ENCODE data around the gene TMEM9.

DNA sequence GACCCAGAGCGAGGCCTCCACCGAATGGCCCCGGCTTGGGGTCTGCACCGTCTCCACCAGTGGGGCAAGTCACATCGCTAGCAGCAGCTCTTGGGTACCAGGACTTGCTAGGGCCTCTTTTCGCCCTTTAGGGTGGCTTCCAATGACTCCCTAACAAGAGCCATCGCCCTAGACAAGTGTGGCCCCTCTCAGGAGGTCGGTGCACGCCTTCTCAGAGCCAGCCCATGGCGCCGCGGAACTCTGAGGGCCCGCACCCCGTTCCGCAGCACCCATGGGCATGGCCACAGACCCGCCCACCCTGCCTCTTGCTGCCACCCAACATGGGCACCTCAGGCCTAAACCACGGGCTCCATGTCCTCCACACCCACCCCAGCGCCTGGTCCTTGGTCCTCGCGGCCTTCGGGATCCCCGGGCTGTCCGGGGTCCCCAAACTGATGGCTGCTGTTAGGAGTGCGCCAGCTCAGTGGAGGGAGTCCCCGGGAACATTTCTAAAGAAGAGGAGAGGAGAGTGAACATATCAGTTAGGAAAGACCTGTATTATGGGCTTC, 38.8 kb downstream of the TMEM9 start:
- TF ChIP-seq POLR2A (IDR thresholded peaks at IDR 0.05; ENCODE audit: low read length) (no peak), GATA1 (IDR thresholded peaks at IDR 0.05; ENCODE audit: low read depth, low read length) (no peak)
